Motor neuron (in vitro differentiated cells): ENCODE measurements around the gene AOPEP. TPM values are rescaled to one million over a fixed set of nuclear protein-coding genes. Genes with fewer than 3 reads are reported as not detected.
A peak's percentile ranks its signal among the peaks of the same experiment; 100 is the strongest.

Source experiments
- ATAC-seq, 8 experiments: fragments of 200-7000 bp; cut with Tn5 transposase; replicated peaks in 6 of 8; 2 replicates each; pipeline ENCODE4 v1.8.0; 2021; ENCODE audit warnings: mild to moderate bottlenecking in 8 of 8, moderate library complexity in 8 of 8
- H3K27ac ChIP-seq, 2 donors: fragments of 250-450 bp; sonication (Bioruptor Pico); 2 replicates each; pipeline ENCODE4 v1.9.0; 2021; ENCODE audit warnings: antibody characterized with exemption in 2 of 2, mild to moderate bottlenecking in 2 of 2, moderate library complexity in 1 of 2
- H3K4me1 ChIP-seq, 2 donors: fragments of 250-450 bp; sonication (Bioruptor Pico); replicated peaks in 1 of 2; 2 replicates each; pipeline ENCODE4 v1.6.1; 2021; ENCODE audit warnings: antibody characterized with exemption in 2 of 2, mild to moderate bottlenecking in 2 of 2, moderate library complexity in 1 of 2
- H3K4me3 ChIP-seq, 5 donors: fragments of 250-450 bp; sonication (Bioruptor Pico); 2 replicates each; pipeline ENCODE4 v1.9.0; 2021; ENCODE audit warnings: antibody characterized with exemption in 5 of 5, mild to moderate bottlenecking in 5 of 5, moderate library complexity in 4 of 5
- WGBS, 10 experiments: fragments of 450-650 bp; shearing (Covaris generic); methylation state at CpG; one replicate each; pipeline ENCODE4 v1.0.0; 2022; 5-methylcytosine and 5-hydroxymethylcytosine counted together
- in situ Hi-C, 9 experiments: fragments of 400-800 bp; cut with MboI; loops; one replicate each; pipeline ENCODE4 v1.15.0; 2021; ENCODE audit warnings: low sequenced_read_pairs in 9 of 9, low pct_unique_long_range_greater_than_20kb in 2 of 9; ENCODE audit not compliant: unreplicated experiment in 9 of 9
- total RNA-seq, 8 experiments: library from RNA; unstranded; fragments of 300-600 nt; gene quantifications; 2 replicates each; pipeline versions ENCODE4 v1.2.3 to v1.2.4, GENCODE V29; 2022

Gene AOPEP
- total RNA-seq, 8 experiments from 2014 or later, result 8.0 to 152 (median 16.8) TPM

DNA sequence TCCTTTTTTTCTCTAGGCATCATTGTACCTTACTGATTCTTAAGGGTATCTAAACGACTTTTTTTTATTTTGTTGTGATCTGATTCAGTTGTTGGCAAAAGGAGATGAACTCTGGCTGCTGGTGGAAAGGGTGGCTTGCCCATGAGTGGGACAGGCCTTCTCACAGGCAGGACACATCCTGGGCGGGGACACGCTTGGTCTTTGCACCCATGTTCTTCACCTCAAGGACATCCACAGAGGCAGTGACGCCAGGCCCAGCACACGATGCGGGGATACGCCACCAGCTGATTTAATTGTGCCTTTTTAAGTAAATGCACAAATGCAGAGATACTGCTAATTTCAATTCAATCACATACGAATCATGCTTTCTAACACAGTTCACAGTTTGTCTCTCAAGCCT, 383.0 kb downstream of the AOPEP start:
- Histone ChIP-seq H3K27ac (no peak overlapping the region), H3K4me3 (no peak overlapping the region), H3K4me1 (peaks cover 0 to 4% of the 10 kb centered on the region in 2 donors)
- 80 to 98% (median 92%) methylated on average over 1 to 8 of the region's 8 CpGs; no CpG with 5 or more reads in 5 of the 10 experiments for WGBS, 10 experiments
- in situ Hi-C loops, result loop anchor here in 2 of 9 experiments (25.0 kb wide), 1 partner anchor 322 kb away; no protein-coding TSS in a partner anchor
- no peak for ATAC-seq

GRCh38 chr9:95110921-95111525, 384.5 kb downstream of the AOPEP start:
- no peak overlapping the region for H3K27ac ChIP-seq
- ATAC-seq, result no peak
- peaks cover 0 to 4% of the 10 kb centered on the region in 2 donors for H3K4me1 ChIP-seq
- no peak overlapping the region for H3K4me3 ChIP-seq
- in situ Hi-C loops, result loop anchor here in 2 of 9 experiments (25.0 kb wide), 1 partner anchor 324 kb away; no protein-coding TSS in a partner anchor
- WGBS, 10 experiments, result 60 to 100% (median 94%) methylated on average over 1 to 5 of the region's 14 CpGs; no CpG with 5 or more reads in 3 of the 10 experiments

DNA sequence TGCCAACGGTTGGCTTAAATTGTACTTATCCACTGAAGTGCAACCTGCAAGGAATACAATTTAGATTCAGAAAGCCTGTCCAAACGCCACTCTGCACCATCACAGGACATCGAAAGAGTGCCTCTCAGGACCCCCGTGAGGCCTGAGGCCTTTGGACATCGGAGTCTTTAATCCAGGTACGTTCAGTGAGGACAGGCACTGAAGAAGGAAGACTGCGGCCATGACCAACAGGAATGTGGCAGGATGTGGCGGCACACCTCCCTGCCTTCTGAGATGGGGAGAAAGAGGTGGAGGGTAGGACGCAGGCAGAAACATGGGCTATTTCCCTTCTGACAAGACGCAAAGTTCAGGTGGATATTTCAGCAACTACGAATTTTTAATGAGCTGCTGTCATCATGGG, 385.2 kb downstream of the AOPEP start:
- in situ Hi-C loops, result loop anchor here in 2 of 9 experiments (25.0 kb wide), 1 partner anchor 324 kb away; no protein-coding TSS in a partner anchor

GRCh38 chr9:95112436-95113280, 386.2 kb downstream of the AOPEP start:
- WGBS, 10 experiments, result 80 to 100% (median 92%) methylated on average over 1 to 9 of the region's 12 CpGs; no CpG with 5 or more reads in 3 of the 10 experiments
- in situ Hi-C loops, result loop anchor here in 2 of 9 experiments (25.0 kb wide), 1 partner anchor 325 kb away; no protein-coding TSS in a partner anchor
- H3K4me3 ChIP-seq, result no peak overlapping the region
- H3K4me1 ChIP-seq, result peaks cover 0 to 4% of the 10 kb centered on the region in 2 donors
- peak in 3 of 8 experiments; percentile 18 to 45 (median 41) for ATAC-seq
- H3K27ac ChIP-seq, result no peak overlapping the region

More for the DNA sequence above, 385.2 kb downstream of the AOPEP start:
- Histone ChIP-seq H3K4me3 (no peak overlapping the region), H3K4me1 (peaks cover 0 to 4% of the 10 kb centered on the region in 2 donors), H3K27ac (no peak overlapping the region)
- no peak for ATAC-seq
- WGBS, 10 experiments, result 80 to 100% (median 89%) methylated on average over 1 to 10 of the region's 11 CpGs; no CpG with 5 or more reads in 2 of the 10 experiments

DNA sequence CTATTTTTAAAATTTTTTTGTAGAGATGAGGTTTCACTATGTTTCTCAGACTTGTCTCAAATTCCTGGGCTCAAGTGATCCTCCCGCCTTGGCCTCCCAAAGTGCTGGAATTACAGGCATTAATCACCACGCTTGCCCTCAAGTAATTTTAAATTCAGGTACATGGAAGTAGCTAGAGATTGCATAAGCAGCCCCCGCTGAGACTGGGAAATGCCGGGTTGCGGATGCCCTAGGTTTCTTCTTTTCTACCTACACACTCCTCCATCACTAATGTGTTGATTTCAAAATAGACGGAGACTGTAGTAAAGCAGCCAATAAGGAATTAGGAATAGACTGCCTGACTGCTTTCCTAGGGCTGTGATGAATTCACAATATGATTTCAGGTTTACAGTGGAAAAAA, 388.6 kb downstream of the AOPEP start:
- in situ Hi-C loops, result loop anchor here in 2 of 9 experiments (25.0 kb wide), 1 partner anchor 328 kb away; no protein-coding TSS in a partner anchor
- WGBS, 10 experiments, result 80 to 100% (median 97%) methylated on average over 1 to 6 of the region's 6 CpGs; no CpG with 5 or more reads in 3 of the 10 experiments
- H3K4me1 ChIP-seq, result peaks cover 0 to 4% of the 10 kb centered on the region in 2 donors
- ATAC-seq, result no peak
- H3K27ac ChIP-seq, result no peak overlapping the region
- no peak overlapping the region for H3K4me3 ChIP-seq

DNA sequence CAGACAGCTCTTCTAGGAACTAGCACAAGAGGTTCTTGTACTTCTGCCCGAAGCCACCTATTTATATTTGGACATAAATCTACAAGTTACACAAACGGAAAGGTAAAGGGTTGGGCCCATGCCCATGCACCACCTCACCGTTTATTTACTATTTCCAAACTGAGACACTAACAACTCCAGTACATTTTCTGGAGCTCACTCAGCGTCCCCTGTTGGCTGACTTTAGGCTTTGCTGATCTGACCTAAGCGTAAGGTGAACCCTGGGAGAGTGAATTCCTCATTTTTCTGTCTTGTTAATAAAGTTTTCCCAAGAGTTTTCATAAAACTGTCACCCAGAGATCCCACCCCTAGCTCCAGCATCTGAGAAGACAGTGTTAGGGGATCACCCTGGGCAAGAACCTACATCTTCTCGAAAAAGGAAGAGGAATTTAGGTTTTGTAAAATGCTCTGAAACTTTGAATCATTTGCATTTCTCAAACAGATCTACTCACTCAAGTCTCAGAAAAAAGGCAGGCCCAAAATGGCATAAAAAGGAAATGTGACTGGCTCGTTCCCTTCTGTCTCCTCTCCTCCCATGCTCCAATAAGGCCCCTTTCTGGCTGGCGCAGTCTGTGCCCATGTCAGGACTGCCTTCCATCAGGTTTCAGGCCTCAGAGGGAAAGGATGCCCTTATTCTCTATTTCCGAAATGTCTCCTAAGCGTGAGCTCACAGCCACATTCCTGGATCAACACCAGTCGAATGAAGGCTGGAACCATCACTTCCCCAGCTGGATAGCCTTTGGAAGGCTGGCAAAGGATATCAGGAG, 389.7 kb downstream of the AOPEP start:
- Histone ChIP-seq H3K4me3 (no peak overlapping the region), H3K4me1 (peaks cover 0 to 7% of the 10 kb centered on the region in 2 donors), H3K27ac (no peak overlapping the region)
- ATAC-seq, result no peak
- 74 to 92% (median 85%) methylated on average over 3 to 9 of the region's 11 CpGs; no CpG with 5 or more reads in 2 of the 10 experiments for WGBS, 10 experiments
- in situ Hi-C loops, result loop anchor here in 2 of 9 experiments (25.0 kb wide), 1 partner anchor 329 kb away; no protein-coding TSS in a partner anchor

DNA sequence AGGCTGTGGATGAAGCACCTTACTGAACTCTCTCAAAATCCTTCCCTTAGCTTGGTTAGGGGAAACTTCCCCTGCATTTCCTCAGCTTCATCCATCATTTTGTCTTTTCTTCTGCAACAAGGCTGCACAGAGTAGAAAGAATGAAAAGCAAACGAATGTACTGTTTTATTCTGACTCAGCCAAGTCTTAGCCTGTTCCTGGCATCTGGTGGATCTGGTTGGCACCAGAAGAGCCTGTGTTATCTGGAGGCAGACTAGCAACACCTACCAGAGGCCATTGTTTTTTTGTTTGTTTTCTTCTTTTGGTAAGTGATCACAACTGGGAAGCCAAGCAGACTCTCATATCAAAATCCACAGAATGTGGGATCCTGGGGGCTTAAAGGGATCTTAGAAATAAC, 390.3 kb downstream of the AOPEP start:
- no peak overlapping the region for H3K4me3 ChIP-seq
- no peak overlapping the region for H3K27ac ChIP-seq
- in situ Hi-C loops, result loop anchor here in 2 of 9 experiments (25.0 kb wide), 1 partner anchor 330 kb away; no protein-coding TSS in a partner anchor
- 20 to 100% (median 61%) methylated on average over 1 of the region's 1 CpG; no CpG with 5 or more reads in 4 of the 10 experiments for WGBS, 10 experiments
- peaks cover 0 to 9% of the 10 kb centered on the region in 2 donors for H3K4me1 ChIP-seq
- ATAC-seq, result peak in 2 of 8 experiments; percentile 35 to 67

DNA sequence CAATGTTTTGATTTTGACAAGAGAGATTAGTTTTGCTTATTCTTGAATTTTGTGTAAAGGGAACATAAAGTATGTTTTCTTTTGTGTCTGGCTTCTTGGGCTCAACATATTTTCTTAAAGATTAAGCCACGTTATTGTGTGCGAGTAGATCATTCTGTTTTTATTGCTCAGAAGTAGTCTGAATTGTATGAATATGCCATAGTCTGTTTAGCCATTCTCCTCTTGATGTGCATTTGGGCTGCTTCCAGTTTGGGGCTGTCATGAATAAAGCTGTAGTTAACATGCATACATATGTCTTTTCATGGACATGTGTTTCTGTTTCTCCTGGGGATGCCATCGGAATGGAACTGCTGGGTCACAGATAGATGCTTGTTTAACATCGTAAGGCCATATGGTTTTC, 392.1 kb downstream of the AOPEP start:
- WGBS, 10 experiments, result 0 to 100% (median 76%) methylated on average over 2 to 4 of the region's 4 CpGs; no CpG with 5 or more reads in 1 of the 10 experiments
- in situ Hi-C loops, result loop anchor here in 2 of 9 experiments (25.0 kb wide), 1 partner anchor 331 kb away; no protein-coding TSS in a partner anchor

GRCh38 chr9:95120781-95121370, 394.4 kb downstream of the AOPEP start:
- Histone ChIP-seq H3K4me3 (no peak overlapping the region), H3K4me1 (peaks cover 5 to 10% of the 10 kb centered on the region in 2 donors), H3K27ac (no peak overlapping the region)
- in situ Hi-C loops, result loop anchor here in 5 of 9 experiments (10.0 to 25.0 kb wide), 4 partner anchors 334 to 446 kb away; no protein-coding TSS in a partner anchor
- peak in 1 of 8 experiments; percentile 32 for ATAC-seq

More for the DNA sequence above, 392.1 kb downstream of the AOPEP start:
- peak in 4 of 8 experiments; percentile 50 to 99 (median 98) for ATAC-seq
- no peak overlapping the region for H3K27ac ChIP-seq
- H3K4me3 ChIP-seq, result no peak overlapping the region
- peaks cover 0 to 5% of the 10 kb centered on the region in 2 donors for H3K4me1 ChIP-seq

GRCh38 chr9:95124582-95125367, 398.3 kb downstream of the AOPEP start:
- peak in 4 of 8 experiments; percentile 22 to 52 (median 34) for ATAC-seq
- in situ Hi-C loops, result loop anchor here in 5 of 9 experiments (10.0 to 25.0 kb wide), 5 partner anchors 337 to 450 kb away; no protein-coding TSS in a partner anchor
- no peak overlapping the region for H3K27ac ChIP-seq
- no peak overlapping the region for H3K4me3 ChIP-seq
- WGBS, 10 experiments, result 40 to 93% (median 82%) methylated on average over 1 to 9 of the region's 9 CpGs; no CpG with 5 or more reads in 2 of the 10 experiments
- peaks cover 13 to 22% of the 10 kb centered on the region in 2 donors for H3K4me1 ChIP-seq

DNA sequence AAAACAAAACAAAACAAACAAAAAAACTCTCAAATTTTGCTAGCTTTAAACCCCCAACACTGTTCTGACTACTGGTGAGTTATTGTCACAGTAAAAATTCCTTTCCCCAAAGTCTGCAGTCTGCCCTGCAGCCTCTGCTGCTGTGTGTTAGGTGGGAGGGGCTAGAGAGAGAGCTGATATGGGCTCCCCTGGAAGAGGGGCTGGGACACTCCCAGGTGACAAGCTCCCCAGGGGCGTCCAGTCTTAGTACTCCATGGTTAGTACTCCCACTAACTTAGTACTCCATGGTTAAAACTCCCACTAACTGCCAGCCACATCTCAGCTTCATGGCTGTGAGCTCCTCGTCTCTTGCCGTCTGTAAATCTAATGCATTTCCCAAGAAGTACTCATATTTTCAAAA, 399.2 kb downstream of the AOPEP start:
- no peak for ATAC-seq
- 87 to 100% (median 88%) methylated on average over 2 to 3 of the region's 3 CpGs; no CpG with 5 or more reads in 5 of the 10 experiments for WGBS, 10 experiments
- in situ Hi-C loops, result loop anchor here in 4 of 9 experiments (10.0 to 25.0 kb wide), 4 partner anchors 351 to 451 kb away; no protein-coding TSS in a partner anchor

More for the DNA sequence above, 399.2 kb downstream of the AOPEP start:
- H3K4me3 ChIP-seq, result no peak overlapping the region
- peaks cover 22 to 31% of the 10 kb centered on the region in 2 donors for H3K4me1 ChIP-seq
- H3K27ac ChIP-seq, result no peak overlapping the region
